ENCODE data around the gene BARHL1.

The BARHL1 gene

DNA sequence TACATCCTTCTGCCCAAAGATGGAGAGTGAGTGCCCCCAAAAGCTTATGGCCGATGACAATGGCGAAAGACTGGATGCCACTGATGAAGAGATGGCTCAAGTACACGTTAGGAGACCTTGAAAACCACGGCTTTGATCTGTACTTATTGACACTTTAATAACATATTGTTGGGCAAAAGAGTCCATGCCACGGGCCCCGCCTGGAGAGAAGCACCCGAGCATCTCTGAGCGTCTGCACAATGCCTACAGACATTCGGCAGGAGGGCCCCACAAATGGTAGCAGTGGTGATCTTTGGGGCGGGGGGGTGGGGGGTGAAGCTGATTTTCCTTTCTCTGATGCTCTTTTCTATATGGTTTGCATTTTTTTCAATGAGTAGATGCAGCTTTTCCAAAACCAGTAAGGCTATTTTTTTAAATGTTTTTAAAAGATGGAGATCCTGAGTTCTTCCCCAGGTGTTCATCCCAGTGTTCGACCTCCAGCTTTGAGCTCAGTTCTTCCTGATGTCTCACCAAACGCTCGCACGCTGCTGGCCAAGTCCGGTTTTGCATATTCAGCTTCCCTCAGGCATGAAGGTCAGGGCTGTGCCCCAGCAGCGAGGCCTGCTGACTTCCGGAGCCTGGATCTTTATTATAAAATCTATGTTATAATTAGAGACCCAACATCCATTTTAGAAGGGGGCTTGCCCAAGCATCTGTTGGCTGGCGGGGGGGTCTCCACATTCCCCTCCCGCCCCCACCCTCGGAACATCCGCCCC, 34.3 kb upstream of the BARHL1 start:
- TF ChIP-seq, protein P1, sequence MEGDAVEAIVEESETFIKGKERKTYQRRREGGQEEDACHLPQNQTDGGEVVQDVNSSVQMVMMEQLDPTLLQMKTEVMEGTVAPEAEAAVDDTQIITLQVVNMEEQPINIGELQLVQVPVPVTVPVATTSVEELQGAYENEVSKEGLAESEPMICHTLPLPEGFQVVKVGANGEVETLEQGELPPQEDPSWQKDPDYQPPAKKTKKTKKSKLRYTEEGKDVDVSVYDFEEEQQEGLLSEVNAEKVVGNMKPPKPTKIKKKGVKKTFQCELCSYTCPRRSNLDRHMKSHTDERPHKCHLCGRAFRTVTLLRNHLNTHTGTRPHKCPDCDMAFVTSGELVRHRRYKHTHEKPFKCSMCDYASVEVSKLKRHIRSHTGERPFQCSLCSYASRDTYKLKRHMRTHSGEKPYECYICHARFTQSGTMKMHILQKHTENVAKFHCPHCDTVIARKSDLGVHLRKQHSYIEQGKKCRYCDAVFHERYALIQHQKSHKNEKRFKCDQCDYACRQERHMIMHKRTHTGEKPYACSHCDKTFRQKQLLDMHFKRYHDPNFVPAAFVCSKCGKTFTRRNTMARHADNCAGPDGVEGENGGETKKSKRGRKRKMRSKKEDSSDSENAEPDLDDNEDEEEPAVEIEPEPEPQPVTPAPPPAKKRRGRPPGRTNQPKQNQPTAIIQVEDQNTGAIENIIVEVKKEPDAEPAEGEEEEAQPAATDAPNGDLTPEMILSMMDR (IDR thresholded peaks at IDR 0.05; ENCODE audit: extremely low read depth, missing control alignments), result no peak
- no peak for DNase-seq (ENCODE audit: low spot score)

GRCh38 chr9:132548751-132549640, 33.4 kb upstream of the BARHL1 start:
- TF ChIP-seq, protein P1 (IDR thresholded peaks at IDR 0.05; ENCODE audit: extremely low read depth, missing control alignments), result no peak
- no peak for DNase-seq (ENCODE audit: low spot score)

DNA sequence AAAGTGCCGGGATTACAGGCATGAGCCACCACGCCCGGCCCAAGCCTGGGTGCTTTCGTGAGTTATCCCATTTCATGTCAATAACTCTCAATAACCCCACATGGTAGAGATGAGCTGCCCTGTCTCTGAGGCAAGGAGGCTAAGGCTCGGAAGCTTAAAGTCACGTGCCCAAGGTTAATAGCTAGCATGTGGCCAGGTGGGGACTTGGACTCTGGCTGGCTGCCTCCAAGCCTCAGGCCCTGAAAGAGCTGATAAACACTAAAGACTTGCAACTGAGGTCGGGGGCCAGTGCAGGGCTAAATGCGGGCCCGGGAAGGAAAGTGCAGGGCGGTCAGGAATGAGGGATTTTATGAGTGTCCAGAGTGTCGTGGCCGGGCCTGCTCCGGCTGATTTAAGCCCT, 30.9 kb upstream of the BARHL1 start:
- DNase-seq (ENCODE audit: low spot score), result no peak
- TF ChIP-seq, protein P1 (IDR thresholded peaks at IDR 0.05; ENCODE audit: extremely low read depth, missing control alignments), result no peak

- TF ChIP-seq, protein P1 (IDR thresholded peaks at IDR 0.05; ENCODE audit: extremely low read depth, missing control alignments), result no peak
- no peak for DNase-seq (ENCODE audit: low spot score)
Observed at GRCh38 chr9:132552041-132552440, 30.4 kb upstream of the BARHL1 start.

DNA sequence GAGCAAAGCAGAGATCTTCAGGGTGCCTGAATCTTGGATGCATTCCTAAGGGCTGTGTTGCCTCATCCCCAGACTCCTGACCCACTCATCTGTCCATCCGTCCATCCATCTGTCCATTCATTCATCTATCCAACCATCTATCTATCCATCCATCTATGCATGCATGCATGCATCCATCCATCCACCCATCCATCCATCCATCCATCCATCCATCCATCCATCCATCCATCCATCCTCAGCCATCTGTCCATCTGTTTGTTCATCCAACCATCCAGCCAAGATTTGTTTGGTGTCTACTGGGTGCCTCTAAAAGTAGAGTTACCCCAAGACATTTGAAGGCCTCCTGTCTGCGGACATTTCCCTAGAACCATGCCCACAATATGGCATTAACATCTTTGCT, 27.7 kb upstream of the BARHL1 start:
- TF ChIP-seq, protein P1 (IDR thresholded peaks at IDR 0.05; ENCODE audit: extremely low read depth, missing control alignments), result no peak
- DNase-seq (ENCODE audit: low spot score), result no peak

GRCh38 chr9:132555528-132555927, 26.9 kb upstream of the BARHL1 start:
- TF ChIP-seq, protein P1 (IDR thresholded peaks at IDR 0.05; ENCODE audit: extremely low read depth, missing control alignments), result no peak
- DNase-seq (ENCODE audit: low spot score), result no peak

- TF ChIP-seq, protein P1 (IDR thresholded peaks at IDR 0.05; ENCODE audit: extremely low read depth, missing control alignments), result no peak
- DNase-seq (ENCODE audit: low spot score), result no peak
Observed at GRCh38 chr9:132556235-132556634, 26.2 kb upstream of the BARHL1 start.
